Transverse colon (tissue), 4 donors: ENCODE results near the gene MEGF11. TPM values are rescaled to one million over a fixed set of nuclear protein-coding genes. Genes with fewer than 3 reads are reported as not detected.

Experiments
- DNase-seq: peaks from one replicate; pipeline ENCODE4 v3.0.0-alpha.2; 2019
- H3K27ac ChIP-seq, 4 donors: fragments of 200-600 bp; sonication (generic); 2 replicates each; pipeline ENCODE4 v1.5.1; 2016 to 2018; ENCODE audit warnings: inconsistent platforms in 4 of 4
- H3K27me3 ChIP-seq: fragments of 200-600 bp; sonication (generic); 2 replicates; pipeline ENCODE4 v1.5.1; 2017; ENCODE audit warnings: inconsistent platforms
- H3K36me3 ChIP-seq, 4 donors: fragments of 200-600 bp; sonication (generic); 2 replicates each; pipeline ENCODE4 v1.5.1; 2017 to 2019; ENCODE audit warnings: inconsistent platforms in 4 of 4
- H3K4me1 ChIP-seq, 4 donors: fragments of 200-600 bp; sonication (generic); 2 replicates each; pipeline ENCODE4 v1.5.1; 2017 to 2020; ENCODE audit warnings: inconsistent platforms in 4 of 4
- H3K4me3 ChIP-seq, 4 donors: fragments of 200-600 bp; sonication (generic); 1 replicate in 1 of 4; 2 replicates in 3 of 4; pipeline versions ENCODE4 v1.5.1 to v1.6.1; 2017 to 2019; ENCODE audit warnings: inconsistent platforms in 4 of 4
- H3K9me3 ChIP-seq, 2 donors: fragments of 200-600 bp; sonication (generic); 2 replicates each; pipeline ENCODE4 v1.5.1; 2017 to 2019; ENCODE audit warnings: inconsistent platforms in 2 of 2
- CTCF ChIP-seq, 5 experiments: fragments of 200-600 bp in 3 of 5; fragments of 450-650 bp in 2 of 5; sonication (generic) in 3 of 5; IDR thresholded peaks; 1 replicate in 2 of 5; 2 replicates in 3 of 5; pipeline ENCODE4 v1.5.1; 2016 to 2017; ENCODE audit warnings: antibody characterized with exemption in 5 of 5, inconsistent platforms in 3 of 5, mild to moderate bottlenecking in 2 of 5, moderate library complexity in 1 of 5
- EP300 ChIP-seq: sonication (generic); formaldehyde crosslinking; IDR thresholded peaks from one replicate; pipeline ENCODE4 v1.6.1; 2017; ENCODE audit warnings: antibody characterized with exemption, low read depth
- POLR2A ChIP-seq: fragments of 450-650 bp; IDR thresholded peaks from one replicate; pipeline ENCODE4 v1.6.1; 2016; ENCODE audit warnings: antibody characterized with exemption, mild to moderate bottlenecking, moderate library complexity
- POLR2AphosphoS5 ChIP-seq, 3 donors: sonication (generic); formaldehyde crosslinking; IDR thresholded peaks; one replicate each; pipeline ENCODE4 v1.6.1; 2016; ENCODE audit warnings: antibody characterized with exemption in 3 of 3
- WGBS, 2 donors: methylation state at CpG; one replicate each; pipeline ENCODE4 v1.1.5; 2018; ENCODE audit warnings: low coverage in 1 of 2; 5-methylcytosine and 5-hydroxymethylcytosine counted together
- in situ Hi-C, 4 donors: fragments of 200-750 bp; cut with MboI; loops; one replicate each; pipeline versions ENCODE4 v1.15.0 to v1.15.1; 2017; ENCODE audit warnings: low sequenced_read_pairs in 3 of 4, low pct_ligation_motif_present in 1 of 4, low pct_unique_long_range_greater_than_20kb in 1 of 4
- intact Hi-C: fragments of 100-400 bp; cut with DNase I; formaldehyde crosslinking; loops from one replicate; pipeline ENCODE4 v1.15.1; 2023; ENCODE audit warnings: low total_unique reads
- total RNA-seq, 4 donors: library from RNA; depleted of rRNA; stranded (reverse); fragments of >200 nt; gene quantifications; one replicate each; pipeline ENCODE4 v1.1.0, GENCODE V29; 2016

The MEGF11 gene
- total RNA-seq, 4 donors from 2014 or later, result 0.16 TPM; not detected in 3

DNA sequence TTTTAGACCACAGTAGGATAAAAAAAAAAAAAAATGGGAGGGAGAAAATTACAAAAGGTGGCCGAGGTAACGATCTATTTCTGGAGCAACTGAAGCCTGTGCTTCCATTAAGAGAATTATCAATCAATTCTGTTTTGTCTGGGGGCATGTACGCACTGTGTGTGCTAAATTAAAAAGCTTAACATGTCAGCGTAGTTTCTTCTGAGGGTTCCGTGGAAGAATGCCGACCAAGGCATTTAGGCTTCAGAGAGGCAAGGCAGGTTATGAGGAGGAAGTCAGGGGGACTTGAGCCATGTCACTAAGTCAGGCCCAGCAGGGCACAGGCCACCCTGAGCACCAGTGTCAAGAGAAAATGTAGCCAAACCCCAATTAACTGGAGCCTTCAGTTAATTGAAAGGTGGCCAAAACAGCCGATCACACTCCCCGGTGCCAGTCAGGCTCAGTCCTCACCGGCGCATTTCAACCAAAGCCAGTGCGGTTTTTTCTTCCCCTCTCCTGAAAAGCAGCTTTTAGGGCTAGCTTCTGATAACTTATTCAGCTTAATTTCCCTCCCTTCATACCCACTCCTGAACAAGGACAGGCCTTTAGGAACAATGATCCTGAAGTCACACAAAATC, 113.9 kb downstream of the MEGF11 start:
- TF ChIP-seq POLR2A, result no peak
- TF ChIP-seq CTCF (IDR thresholded peaks at IDR 0.05), result no peak
- TF ChIP-seq EP300, result no peak
- no peak for TF ChIP-seq POLR2AphosphoS5 (IDR thresholded peaks at IDR 0.05)
- Histone ChIP-seq H3K9me3 (no peaks in the 10 kb centered on the region), H3K4me1 (no peaks in the 10 kb centered on the region), H3K4me3 (no peak overlapping the region), H3K27me3 (no peaks in the 10 kb centered on the region), H3K36me3 (no peaks in the 10 kb centered on the region), H3K27ac (no peak overlapping the region)
- intact Hi-C loops, result no loop called here
- DNase-seq, result no peak
- WGBS, 2 donors, result 86 to 90% methylated on average over 9 to 11 of the region's 11 CpGs
- in situ Hi-C loops, result no loop called here

- Histone ChIP-seq H3K27me3 (no peaks in the 10 kb centered on the region), H3K4me3 (no peak overlapping the region), H3K27ac (no peak overlapping the region), H3K9me3 (no peaks in the 10 kb centered on the region), H3K36me3 (no peaks in the 10 kb centered on the region), H3K4me1 (no peaks in the 10 kb centered on the region)
- DNase-seq, result no peak
- TF ChIP-seq POLR2A (no peak), CTCF (IDR thresholded peaks at IDR 0.05) (no peak)
- WGBS, 2 donors, result 80 to 100% methylated on average over 1 to 3 of the region's 3 CpGs
- in situ Hi-C loops (no loop called here), intact Hi-C loops (no loop called here)
Measured at GRCh38 chr15:66138892-66139590, 114.5 kb downstream of the MEGF11 start.

DNA sequence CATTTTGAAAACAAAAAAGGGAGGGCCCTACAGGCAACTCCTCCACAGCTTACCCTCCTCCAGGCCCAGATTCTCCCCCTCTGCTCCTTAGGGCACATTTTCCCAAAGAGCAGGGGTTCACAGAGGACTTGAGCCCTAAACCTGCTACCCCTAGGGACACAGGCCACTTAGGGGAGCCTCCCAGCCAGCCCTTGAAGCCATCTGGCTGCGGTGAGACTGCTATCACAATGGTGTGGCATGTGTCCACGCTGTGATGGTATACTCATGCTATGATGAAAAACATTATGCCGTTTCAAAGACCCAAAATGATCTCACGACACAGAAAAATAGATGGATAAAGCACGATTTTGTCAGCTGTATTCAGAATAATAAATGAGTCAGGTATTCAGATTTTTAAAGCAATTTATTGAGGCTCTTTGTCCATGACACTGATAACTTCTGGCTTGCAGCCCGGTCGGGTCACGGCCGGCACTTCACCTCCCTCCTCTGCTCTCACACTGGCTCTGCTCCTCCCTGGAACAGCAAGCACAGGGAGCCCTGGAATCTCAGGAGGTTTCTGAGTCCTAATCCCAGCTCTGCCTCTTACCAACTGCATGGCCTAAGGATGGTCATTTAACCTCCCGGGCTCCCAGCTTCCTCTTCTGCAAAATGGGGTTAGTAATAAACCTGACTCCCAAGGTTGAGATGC, 115.3 kb downstream of the MEGF11 start:
- no peak for TF ChIP-seq EP300
- TF ChIP-seq POLR2AphosphoS5 (IDR thresholded peaks at IDR 0.05), result no peak
- no peak for TF ChIP-seq POLR2A
- no peak for TF ChIP-seq CTCF (IDR thresholded peaks at IDR 0.05)
- intact Hi-C loops, result no loop called here
- 56 to 63% methylated on average over 6 to 10 of the region's 10 CpGs for WGBS, 2 donors

GRCh38 chr15:66136948-66137347, 116.6 kb downstream of the MEGF11 start:
- TF ChIP-seq POLR2AphosphoS5 (IDR thresholded peaks at IDR 0.05) (no peak), CTCF (IDR thresholded peaks at IDR 0.05) (no peak), POLR2A (no peak), EP300 (no peak)
- in situ Hi-C loops (no loop called here), intact Hi-C loops (no loop called here)
- no peak for DNase-seq
- Histone ChIP-seq H3K27ac (no peak overlapping the region), H3K4me1 (no peaks in the 10 kb centered on the region), H3K9me3 (no peaks in the 10 kb centered on the region), H3K36me3 (no peaks in the 10 kb centered on the region), H3K27me3 (no peaks in the 10 kb centered on the region), H3K4me3 (no peak overlapping the region)
- 86 to 87% methylated on average over 1 to 2 of the region's 2 CpGs for WGBS, 2 donors

More for the DNA sequence above, 115.3 kb downstream of the MEGF11 start:
- Histone ChIP-seq H3K36me3 (no peaks in the 10 kb centered on the region), H3K4me3 (no peak overlapping the region), H3K4me1 (no peaks in the 10 kb centered on the region), H3K9me3 (no peaks in the 10 kb centered on the region), H3K27ac (no peak overlapping the region), H3K27me3 (no peaks in the 10 kb centered on the region)
- DNase-seq, result no peak
- in situ Hi-C loops, result no loop called here
